Osteoblast (primary cell): Measurements from ENCODE around the gene TBL2. TPM values are rescaled to one million over a fixed set of nuclear protein-coding genes. Genes with fewer than 3 reads are reported as not detected.
A peak's percentile ranks its signal among the peaks of the same experiment; 100 is the strongest.
"Not testable (repeated sequence)": the region's sequence is repeated elsewhere in the genome, so short reads cannot be mapped to it uniquely, and the experiment has no call there.

ENCODE experiments used
- DNase-seq: peaks from one replicate; pipeline ENCODE4 v3.0.0; 2011; ENCODE audit warnings: low spot score, mixed read lengths; ENCODE audit not compliant: insufficient read length; ENCODE audit errors: missing footprints
- H2AFZ ChIP-seq: 2 replicates; pipeline ENCODE4 v1.6.0; 2011; ENCODE audit warnings: mild to moderate bottlenecking, low read length
- H3K27ac ChIP-seq: 2 replicates; pipeline ENCODE4 v1.5.1; 2011; ENCODE audit warnings: mild to moderate bottlenecking, low read depth, low read length, moderate library complexity
- H3K27me3 ChIP-seq: 2 replicates; pipeline ENCODE4 v1.6.0; 2012; ENCODE audit warnings: mild to moderate bottlenecking, control low read depth, inconsistent platforms, low read length, moderate library complexity; ENCODE audit not compliant: insufficient read depth
- H3K36me3 ChIP-seq: 2 replicates; pipeline ENCODE4 v1.5.1; 2011; ENCODE audit warnings: mild to moderate bottlenecking, low read length, control low read depth, moderate library complexity; ENCODE audit not compliant: insufficient read depth
- H3K4me1 ChIP-seq: 2 replicates; pipeline ENCODE4 v1.5.1; 2011; ENCODE audit warnings: mild to moderate bottlenecking, low read length, control low read depth, moderate library complexity; ENCODE audit not compliant: insufficient read depth
- H3K4me2 ChIP-seq: 2 replicates; pipeline ENCODE4 v1.6.0; 2011; ENCODE audit warnings: mild to moderate bottlenecking, low read length; ENCODE audit not compliant: insufficient read depth
- H3K4me3 ChIP-seq: fragments of 200-600 bp; sonication (generic); 3 replicates; pipeline ENCODE4 v1.5.1; 2012; ENCODE audit warnings: mild to moderate bottlenecking, low read length, inconsistent platforms; ENCODE audit not compliant: insufficient read depth
- H3K79me2 ChIP-seq: 2 replicates; pipeline ENCODE4 v1.6.0; 2012; ENCODE audit warnings: mild to moderate bottlenecking, low read length, control low read depth, inconsistent platforms; ENCODE audit not compliant: insufficient read depth
- H3K9me3 ChIP-seq: 2 replicates; pipeline ENCODE4 v1.5.1; 2011; ENCODE audit warnings: low read depth, low read length, control low read depth
- H4K20me1 ChIP-seq: 2 replicates; pipeline ENCODE4 v1.6.0; 2012; ENCODE audit warnings: mild to moderate bottlenecking, low read length, control low read depth; ENCODE audit not compliant: insufficient read depth
- total RNA-seq: library from RNA; depleted of rRNA; stranded (reverse); fragments of >200 nt; gene quantifications from 2 replicates; pipeline ENCODE4 v1.2.3, GENCODE V29; 2012
- TF ChIP-seq, protein P1 (sequence below): IDR thresholded peaks from 2 replicates; pipeline ENCODE4 v1.5.1; 2011; ENCODE audit warnings: mild to moderate bottlenecking, low read depth, low read length, moderate library complexity; ENCODE audit errors: extremely low read depth

The TBL2 gene
- total RNA-seq, 1 donor = 56.1 TPM

- no peaks in the 10 kb centered on the region for H3K36me3 ChIP-seq
- TF ChIP-seq, protein P1, sequence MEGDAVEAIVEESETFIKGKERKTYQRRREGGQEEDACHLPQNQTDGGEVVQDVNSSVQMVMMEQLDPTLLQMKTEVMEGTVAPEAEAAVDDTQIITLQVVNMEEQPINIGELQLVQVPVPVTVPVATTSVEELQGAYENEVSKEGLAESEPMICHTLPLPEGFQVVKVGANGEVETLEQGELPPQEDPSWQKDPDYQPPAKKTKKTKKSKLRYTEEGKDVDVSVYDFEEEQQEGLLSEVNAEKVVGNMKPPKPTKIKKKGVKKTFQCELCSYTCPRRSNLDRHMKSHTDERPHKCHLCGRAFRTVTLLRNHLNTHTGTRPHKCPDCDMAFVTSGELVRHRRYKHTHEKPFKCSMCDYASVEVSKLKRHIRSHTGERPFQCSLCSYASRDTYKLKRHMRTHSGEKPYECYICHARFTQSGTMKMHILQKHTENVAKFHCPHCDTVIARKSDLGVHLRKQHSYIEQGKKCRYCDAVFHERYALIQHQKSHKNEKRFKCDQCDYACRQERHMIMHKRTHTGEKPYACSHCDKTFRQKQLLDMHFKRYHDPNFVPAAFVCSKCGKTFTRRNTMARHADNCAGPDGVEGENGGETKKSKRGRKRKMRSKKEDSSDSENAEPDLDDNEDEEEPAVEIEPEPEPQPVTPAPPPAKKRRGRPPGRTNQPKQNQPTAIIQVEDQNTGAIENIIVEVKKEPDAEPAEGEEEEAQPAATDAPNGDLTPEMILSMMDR = no peak
- no peaks in the 10 kb centered on the region for H3K79me2 ChIP-seq
- H3K27me3 ChIP-seq = no peaks in the 10 kb centered on the region
- H3K4me3 ChIP-seq = no peak overlapping the region
- peak overlapping the region; percentile 6 for H2AFZ ChIP-seq
- H3K4me2 ChIP-seq = no peak overlapping the region
- H3K4me1 ChIP-seq = peaks cover 3% of the 10 kb centered on the region
- DNase-seq = no peak
- no peaks in the 10 kb centered on the region for H3K9me3 ChIP-seq
- no peaks in the 10 kb centered on the region for H4K20me1 ChIP-seq
- H3K27ac ChIP-seq = no peak overlapping the region
Measured at GRCh38 chr7:73585196-73585595, 6.8 kb upstream of the TBL2 start.

GRCh38 chr7:73582664-73583202 lies 4.4 kb upstream of the TBL2 start:
- Histone ChIP-seq H3K79me2 (peaks cover 7% of the 10 kb centered on the region), H3K4me1 (peaks cover 3% of the 10 kb centered on the region), H3K27ac (no peak overlapping the region), H2AFZ (no peak overlapping the region), H4K20me1 (peaks cover 4% of the 10 kb centered on the region), H3K36me3 (no peaks in the 10 kb centered on the region), H3K27me3 (no peaks in the 10 kb centered on the region), H3K9me3 (no peaks in the 10 kb centered on the region), H3K4me2 (no peak overlapping the region), H3K4me3 (no peak overlapping the region)
- DNase-seq = no peak
- TF ChIP-seq, protein P1 = no peak

DNA sequence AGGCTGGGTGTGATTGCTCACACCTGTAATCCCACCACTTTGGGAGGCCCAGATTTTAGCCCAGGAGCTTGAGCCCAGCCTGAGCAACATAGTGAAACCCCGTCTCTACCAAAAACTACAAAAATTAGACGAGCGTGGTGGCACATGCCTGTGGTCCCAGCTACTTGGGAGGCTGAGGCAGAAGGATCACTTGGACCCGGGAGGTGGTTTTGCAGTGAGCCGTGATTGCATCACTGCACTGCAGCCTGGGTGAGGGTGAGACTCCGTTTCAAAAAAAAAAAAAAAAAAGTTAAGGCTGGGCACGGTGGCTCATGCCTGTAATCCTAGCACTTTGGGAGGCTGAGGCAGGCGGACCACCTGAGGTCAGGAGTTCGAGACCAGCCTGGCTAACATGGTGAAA lies 2.6 kb upstream of the TBL2 start:
- H3K79me2 ChIP-seq = peaks cover 24% of the 10 kb centered on the region
- H3K4me3 ChIP-seq, H3K4me2 ChIP-seq, H3K36me3 ChIP-seq, H3K27me3 ChIP-seq, H2AFZ ChIP-seq, DNase-seq, H3K27ac ChIP-seq, H3K9me3 ChIP-seq: not testable (repeated sequence)
- peaks cover 14% of the 10 kb centered on the region for H3K4me1 ChIP-seq
- peaks cover 18% of the 10 kb centered on the region for H4K20me1 ChIP-seq

- peak; percentile 85 for DNase-seq
- H3K4me2 ChIP-seq = peak overlapping the region; percentile 94
- H3K9me3 ChIP-seq = no peaks in the 10 kb centered on the region
- no peaks in the 10 kb centered on the region for H3K27me3 ChIP-seq
- peaks cover 24% of the 10 kb centered on the region for H3K36me3 ChIP-seq
- H3K27ac ChIP-seq = peak overlapping the region; percentile 87
- peaks cover 14% of the 10 kb centered on the region for H3K4me1 ChIP-seq
- H4K20me1 ChIP-seq = peaks cover 39% of the 10 kb centered on the region
- H3K79me2 ChIP-seq = peaks cover 41% of the 10 kb centered on the region
- peak overlapping the region; percentile 57 for H2AFZ ChIP-seq
- TF ChIP-seq, protein P1 = no peak
- H3K4me3 ChIP-seq = peak overlapping the region; percentile 98
Measured at GRCh38 chr7:73577627-73578341, 595 bp downstream of the TBL2 start.
